ENCODE measurements around the gene EPHB1. TPM values are rescaled to one million over a fixed set of nuclear protein-coding genes. Genes with fewer than 3 reads are reported as not detected.
"Not testable (repeated sequence)": the region's sequence is repeated elsewhere in the genome, so short reads cannot be mapped to it uniquely, and the experiment has no call there.

EPHB1 gene
- total RNA-seq, 1 donor from 2014 or later, result 3.8 TPM

DNA sequence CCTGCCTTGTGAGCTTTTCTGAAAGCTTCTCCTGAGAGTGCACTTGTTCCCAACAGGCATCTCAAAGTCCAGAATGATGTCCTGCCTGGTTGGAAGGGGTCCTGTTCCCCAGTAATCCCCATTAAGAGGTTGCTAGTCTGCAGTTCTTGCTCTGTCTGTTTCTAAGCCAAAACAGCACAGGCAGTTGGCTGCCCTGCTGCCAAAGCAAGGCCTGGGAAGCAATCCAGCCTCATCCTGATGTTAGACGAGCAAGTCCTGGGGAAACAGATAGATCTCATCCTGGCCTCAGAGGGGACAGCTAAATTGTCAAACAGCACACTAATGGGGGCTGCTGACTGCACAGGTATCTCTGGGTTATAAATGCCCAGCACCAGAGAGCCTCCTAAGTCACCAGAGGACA, 198.0 kb downstream of the EPHB1 start:
- Mint-ChIP-seq H3K4me1 (no peaks in the 10 kb centered on the region), H3K4me3 (no peak overlapping the region), H3K36me3 (ENCODE audit: low read depth) (no peaks in the 10 kb centered on the region), H3K9me3 (no peaks in the 10 kb centered on the region), H3K27ac (no peak overlapping the region), H3K27me3 (no peaks in the 10 kb centered on the region)
- TF ChIP-seq, protein P1, sequence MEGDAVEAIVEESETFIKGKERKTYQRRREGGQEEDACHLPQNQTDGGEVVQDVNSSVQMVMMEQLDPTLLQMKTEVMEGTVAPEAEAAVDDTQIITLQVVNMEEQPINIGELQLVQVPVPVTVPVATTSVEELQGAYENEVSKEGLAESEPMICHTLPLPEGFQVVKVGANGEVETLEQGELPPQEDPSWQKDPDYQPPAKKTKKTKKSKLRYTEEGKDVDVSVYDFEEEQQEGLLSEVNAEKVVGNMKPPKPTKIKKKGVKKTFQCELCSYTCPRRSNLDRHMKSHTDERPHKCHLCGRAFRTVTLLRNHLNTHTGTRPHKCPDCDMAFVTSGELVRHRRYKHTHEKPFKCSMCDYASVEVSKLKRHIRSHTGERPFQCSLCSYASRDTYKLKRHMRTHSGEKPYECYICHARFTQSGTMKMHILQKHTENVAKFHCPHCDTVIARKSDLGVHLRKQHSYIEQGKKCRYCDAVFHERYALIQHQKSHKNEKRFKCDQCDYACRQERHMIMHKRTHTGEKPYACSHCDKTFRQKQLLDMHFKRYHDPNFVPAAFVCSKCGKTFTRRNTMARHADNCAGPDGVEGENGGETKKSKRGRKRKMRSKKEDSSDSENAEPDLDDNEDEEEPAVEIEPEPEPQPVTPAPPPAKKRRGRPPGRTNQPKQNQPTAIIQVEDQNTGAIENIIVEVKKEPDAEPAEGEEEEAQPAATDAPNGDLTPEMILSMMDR (IDR thresholded peaks at IDR 0.05), result no peak
- no peak for ATAC-seq (ENCODE audit: low read depth)
- DNase-seq, result no peak
- intact Hi-C loops (cut with micrococcal nuclease), result no loop called here
- ChIA-PET CTCF (no interaction called here), POLR2A (no interaction called here)

DNA sequence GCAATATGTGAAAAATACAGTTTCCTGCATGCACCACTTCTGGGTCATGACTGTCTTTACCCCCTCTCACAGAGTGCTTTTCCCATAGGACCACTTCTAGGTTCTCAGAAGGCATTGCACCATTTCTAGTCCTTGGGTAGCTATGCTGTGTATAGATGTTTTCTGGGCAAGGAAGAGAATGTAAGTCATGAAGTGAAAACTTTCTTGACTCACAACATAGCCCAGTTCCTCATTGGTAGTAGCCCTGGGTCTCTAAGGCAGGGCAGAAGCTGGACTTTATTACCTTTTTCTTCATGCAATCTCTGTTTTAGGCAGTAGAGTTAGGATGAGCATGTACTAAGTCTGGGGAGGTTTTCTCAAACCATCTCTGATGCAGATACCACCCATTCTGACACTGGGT, 203.1 kb downstream of the EPHB1 start:
- TF ChIP-seq, protein P1 (IDR thresholded peaks at IDR 0.05), result no peak
- no peaks in the 10 kb centered on the region for H3K4me1 Mint-ChIP-seq
- H3K27ac Mint-ChIP-seq, result no peak overlapping the region
- H3K4me3 Mint-ChIP-seq, result no peak overlapping the region
- H3K36me3 Mint-ChIP-seq (ENCODE audit: low read depth), result no peaks in the 10 kb centered on the region
- DNase-seq, result no peak
- intact Hi-C loops (cut with micrococcal nuclease), result no loop called here
- H3K27me3 Mint-ChIP-seq, result peaks cover 4% of the 10 kb centered on the region
- CTCF ChIA-PET, result no interaction called here
- H3K9me3 Mint-ChIP-seq, result no peaks in the 10 kb centered on the region
- ATAC-seq (ENCODE audit: low read depth), result no peak
- POLR2A ChIA-PET, result no interaction called here

DNA sequence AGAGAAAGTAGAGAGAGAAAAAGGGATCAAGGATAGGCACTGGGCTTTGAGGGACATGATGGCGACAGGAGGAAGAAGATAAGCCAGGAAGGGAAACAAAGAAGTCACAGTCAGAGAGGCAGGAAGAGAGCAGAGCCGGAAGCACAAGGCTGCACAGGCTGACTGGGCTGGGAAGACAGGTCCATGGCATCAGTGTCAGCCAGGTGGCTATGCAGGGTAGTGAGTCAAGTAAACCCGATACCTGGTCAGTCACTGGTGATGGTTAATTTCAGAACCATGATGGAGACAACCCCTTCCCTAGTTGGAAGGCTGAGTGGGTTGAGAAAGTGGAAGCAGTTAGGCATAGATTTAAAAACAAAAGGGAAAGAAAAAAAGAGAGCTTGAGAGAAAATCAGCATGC, 203.8 kb downstream of the EPHB1 start:
- CTCF ChIA-PET, result no interaction called here

DNA sequence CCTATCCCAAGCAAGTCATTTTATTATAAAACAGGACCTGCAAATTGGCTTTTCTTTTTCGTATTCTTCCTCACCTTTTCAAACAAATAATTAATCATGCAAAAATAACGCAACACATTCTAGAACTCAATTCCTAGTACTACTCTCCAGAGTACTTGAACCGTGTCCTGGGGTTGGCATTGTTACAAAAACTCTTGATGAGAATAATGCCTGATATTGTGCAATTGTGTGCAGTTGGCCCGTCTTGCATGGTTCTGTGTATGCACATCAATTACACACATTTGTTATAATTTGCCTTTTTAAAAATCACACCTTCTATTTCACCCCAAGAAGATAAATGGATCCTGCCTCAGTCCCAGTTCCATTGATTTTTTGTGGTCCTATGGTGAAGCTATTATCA, 205.4 kb downstream of the EPHB1 start:
- Mint-ChIP-seq H3K27ac (no peak overlapping the region), H3K4me1 (no peaks in the 10 kb centered on the region), H3K36me3 (ENCODE audit: low read depth) (no peaks in the 10 kb centered on the region), H3K9me3 (peaks cover 2% of the 10 kb centered on the region), H3K4me3 (no peak overlapping the region), H3K27me3 (peaks cover 4% of the 10 kb centered on the region)
- ChIA-PET CTCF (no interaction called here), POLR2A (no interaction called here)
- no peak for ATAC-seq (ENCODE audit: low read depth)
- intact Hi-C loops (cut with micrococcal nuclease), result no loop called here
- TF ChIP-seq, protein P1 (IDR thresholded peaks at IDR 0.05), result no peak
- no peak for DNase-seq

More for the DNA sequence above, 203.8 kb downstream of the EPHB1 start:
- Mint-ChIP-seq H3K4me3 (no peak overlapping the region), H3K4me1 (no peaks in the 10 kb centered on the region), H3K36me3 (ENCODE audit: low read depth) (no peaks in the 10 kb centered on the region), H3K9me3 (peaks cover 1% of the 10 kb centered on the region), H3K27ac (no peak overlapping the region), H3K27me3 (peaks cover 4% of the 10 kb centered on the region)
- TF ChIP-seq, protein P1 (IDR thresholded peaks at IDR 0.05), result no peak
- intact Hi-C loops (cut with micrococcal nuclease), result no loop called here
- DNase-seq, result no peak
- no peak for ATAC-seq (ENCODE audit: low read depth)
- POLR2A ChIA-PET, result no interaction called here

DNA sequence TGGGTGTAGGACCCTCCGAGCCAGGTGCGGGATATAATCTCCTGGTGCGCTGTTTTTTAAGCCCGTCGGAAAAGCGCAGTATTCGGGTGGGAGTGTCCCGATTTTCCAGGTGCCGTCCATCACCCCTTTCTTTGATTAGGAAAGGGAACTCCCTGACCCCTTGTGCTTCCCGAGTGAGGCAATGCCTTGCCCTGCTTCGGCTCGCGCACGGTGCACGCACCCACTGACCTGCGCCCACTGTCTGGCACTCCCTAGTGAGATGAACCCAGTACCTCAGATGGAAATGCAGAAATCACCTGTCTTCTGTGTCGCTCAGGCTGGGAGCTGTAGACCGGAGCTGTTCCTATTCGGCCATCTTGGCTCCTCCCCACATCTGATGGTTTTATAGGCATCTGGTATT, 210.6 kb downstream of the EPHB1 start:
- H3K9me3 Mint-ChIP-seq; H3K27ac Mint-ChIP-seq; H3K4me3 Mint-ChIP-seq; H3K27me3 Mint-ChIP-seq; H3K36me3 Mint-ChIP-seq (ENCODE audit: low read depth); DNase-seq; ATAC-seq (ENCODE audit: low read depth); intact Hi-C loops (cut with micrococcal nuclease); CTCF ChIA-PET; H3K4me1 Mint-ChIP-seq; POLR2A ChIA-PET: not testable (repeated sequence)

DNA sequence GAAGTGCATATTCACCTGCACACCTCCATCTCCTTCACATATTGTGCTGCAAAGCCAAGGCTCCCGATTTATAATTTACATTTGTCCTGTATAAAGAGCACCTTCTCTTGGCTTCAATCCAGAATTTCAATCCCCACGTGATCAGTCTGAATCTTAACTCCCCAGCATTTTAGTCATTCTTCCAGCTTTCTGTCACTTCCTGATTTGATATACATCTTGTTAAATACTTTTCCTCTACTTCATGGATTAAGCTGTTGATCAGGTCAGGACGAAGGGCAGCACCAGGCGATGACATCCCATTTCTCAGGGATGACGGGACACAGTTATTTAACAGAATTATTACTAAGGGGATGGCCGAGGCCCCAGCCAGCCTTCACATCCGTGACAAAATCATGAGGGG, 212.5 kb downstream of the EPHB1 start:
- Mint-ChIP-seq H3K4me1 (no peaks in the 10 kb centered on the region), H3K9me3 (peaks cover 6% of the 10 kb centered on the region), H3K27ac (no peak overlapping the region), H3K27me3 (no peaks in the 10 kb centered on the region), H3K4me3 (no peak overlapping the region), H3K36me3 (ENCODE audit: low read depth) (no peaks in the 10 kb centered on the region)
- TF ChIP-seq, protein P1 (IDR thresholded peaks at IDR 0.05), result no peak
- CTCF ChIA-PET, result no interaction called here
- POLR2A ChIA-PET, result no interaction called here
- intact Hi-C loops (cut with micrococcal nuclease), result no loop called here
- ATAC-seq (ENCODE audit: low read depth) (no peak), DNase-seq (no peak)
